Hepatocyte (in vitro differentiated cells): ENCODE data around the gene NFILZ. TPM values are rescaled to one million over a fixed set of nuclear protein-coding genes. Genes with fewer than 3 reads are reported as not detected.

Source experiments
- DNase-seq: peaks from one replicate; pipeline ENCODE4 v3.0.0-alpha.2; 2016; ENCODE audit warnings: low spot score
- H2AFZ ChIP-seq: fragments of 200-600 bp; sonication (generic); 2 replicates; pipeline ENCODE4 v1.6.0; 2016; ENCODE audit warnings: antibody characterized with exemption, mild to moderate bottlenecking
- H3K27ac ChIP-seq: fragments of 200-600 bp; sonication (generic); 2 replicates; pipeline ENCODE4 v1.5.1; 2016; ENCODE audit warnings: mild to moderate bottlenecking
- H3K27me3 ChIP-seq: fragments of 200-600 bp; sonication (generic); 2 replicates; pipeline ENCODE4 v1.6.1; 2016
- H3K36me3 ChIP-seq: fragments of 200-600 bp; sonication (generic); replicated peaks from 2 replicates; pipeline ENCODE4 v1.5.1; 2016; ENCODE audit warnings: low read depth; ENCODE audit not compliant: insufficient read depth
- H3K4me1 ChIP-seq: fragments of 200-600 bp; sonication (generic); 2 replicates; pipeline ENCODE4 v1.5.1; 2016; ENCODE audit warnings: mild to moderate bottlenecking, moderate library complexity; ENCODE audit not compliant: insufficient read depth
- H3K4me2 ChIP-seq: fragments of 200-600 bp; sonication (generic); 2 replicates; pipeline ENCODE4 v1.6.0; 2016
- H3K4me3 ChIP-seq: fragments of 200-600 bp; sonication (generic); 2 replicates; pipeline ENCODE4 v1.5.1; 2016; ENCODE audit warnings: mild to moderate bottlenecking
- H3K79me2 ChIP-seq: fragments of 200-600 bp; sonication (generic); 2 replicates; pipeline ENCODE4 v1.6.0; 2017; ENCODE audit warnings: mild to moderate bottlenecking
- H3K9me2 ChIP-seq: fragments of 200-600 bp; sonication (generic); replicated peaks from 2 replicates; pipeline ENCODE4 v1.6.0; 2017; ENCODE audit warnings: mild to moderate bottlenecking; ENCODE audit not compliant: insufficient read depth
- H3K9me3 ChIP-seq: fragments of 200-600 bp; sonication (generic); 2 replicates; pipeline ENCODE4 v1.5.1; 2016; ENCODE audit warnings: low read depth, mild to moderate bottlenecking
- H4K20me1 ChIP-seq: fragments of 200-600 bp; sonication (generic); 2 replicates; pipeline ENCODE4 v1.6.0; 2016; ENCODE audit warnings: mild to moderate bottlenecking; ENCODE audit not compliant: insufficient read depth, poor library complexity, severe bottlenecking
- CTCF ChIP-seq: fragments of 200-600 bp; sonication (generic); IDR thresholded peaks from 2 replicates; pipeline ENCODE4 v1.5.1; 2016; ENCODE audit warnings: antibody characterized with exemption, mild to moderate bottlenecking; ENCODE audit not compliant: poor library complexity
- EZH2 ChIP-seq: fragments of 200-600 bp; sonication (generic); IDR thresholded peaks from 2 replicates; pipeline ENCODE4 v1.6.1; 2016; ENCODE audit warnings: antibody characterized with exemption, mild to moderate bottlenecking, borderline replicate concordance
- EZH2phosphoT487 ChIP-seq: fragments of 200-600 bp; sonication (generic); IDR thresholded peaks from one replicate; pipeline ENCODE4 v1.6.1; 2018; ENCODE audit warnings: antibody characterized with exemption, mild to moderate bottlenecking, low read depth, moderate library complexity; ENCODE audit not compliant: unreplicated experiment, severe bottlenecking
- WGBS: methylation state at CpG from one replicate; pipeline ENCODE4 v1.1.6; 2016; ENCODE audit warnings: low lambda C conversion rate; ENCODE audit errors: missing lambda C conversion rate; 5-methylcytosine and 5-hydroxymethylcytosine counted together
- polyA plus RNA-seq: library from polyadenylated mRNA; unstranded; fragments of >200 nt; fragmentation: Nextera tagmentation; extraction: Ambion mirVana; gene quantifications from 2 replicates; pipeline ENCODE4 v1.2.1, GENCODE V29; 2016
- total RNA-seq: library from RNA; depleted of rRNA; stranded (reverse); fragments of >200 nt; gene quantifications from 2 replicates; pipeline ENCODE4 v1.2.3, GENCODE V29; 2014

The NFILZ gene
- total and polyA plus RNA-seq, 2 experiments from 2014 or later, result not detected

GRCh38 chr19:8584965-8585893 is 45.2 kb upstream of the NFILZ start:
- no peak overlapping the region for H3K27ac ChIP-seq
- H3K4me2 ChIP-seq, result no peak overlapping the region
- H3K9me3 ChIP-seq, result no peaks in the 10 kb centered on the region
- H3K36me3 ChIP-seq, result no peaks in the 10 kb centered on the region
- no peaks in the 10 kb centered on the region for H3K9me2 ChIP-seq
- no peaks in the 10 kb centered on the region for H4K20me1 ChIP-seq
- H3K27me3 ChIP-seq, result no peaks in the 10 kb centered on the region
- no peak for DNase-seq
- H3K4me1 ChIP-seq, result no peaks in the 10 kb centered on the region
- no peaks in the 10 kb centered on the region for H3K79me2 ChIP-seq
- H2AFZ ChIP-seq, result no peak overlapping the region
- no peak overlapping the region for H3K4me3 ChIP-seq
- no peak for TF ChIP-seq EZH2
- TF ChIP-seq CTCF, result no peak
- TF ChIP-seq EZH2phosphoT487, result no peak
- WGBS, result 96% methylated on average over 63 of the region's 71 CpGs

GRCh38 chr19:8585894-8586750 is 44.3 kb upstream of the NFILZ start:
- peak; percentile 58 for DNase-seq
- Histone ChIP-seq H3K36me3 (no peaks in the 10 kb centered on the region), H3K4me2 (no peak overlapping the region), H3K79me2 (no peaks in the 10 kb centered on the region), H3K4me3 (no peak overlapping the region), H2AFZ (no peak overlapping the region), H4K20me1 (no peaks in the 10 kb centered on the region), H3K9me2 (no peaks in the 10 kb centered on the region), H3K27me3 (no peaks in the 10 kb centered on the region), H3K27ac (no peak overlapping the region), H3K9me3 (no peaks in the 10 kb centered on the region), H3K4me1 (no peaks in the 10 kb centered on the region)
- WGBS, result 79% methylated on average over 34 of the region's 34 CpGs
- TF ChIP-seq EZH2phosphoT487 (no peak), EZH2 (no peak), CTCF (peak; percentile 47)

GRCh38 chr19:8589177-8589714 is 41.2 kb upstream of the NFILZ start:
- no peaks in the 10 kb centered on the region for H3K79me2 ChIP-seq
- no peaks in the 10 kb centered on the region for H3K9me2 ChIP-seq
- no peaks in the 10 kb centered on the region for H3K9me3 ChIP-seq
- peaks cover 3% of the 10 kb centered on the region for H3K4me1 ChIP-seq
- H3K27ac ChIP-seq, result no peak overlapping the region
- no peak overlapping the region for H3K4me3 ChIP-seq
- TF ChIP-seq CTCF, result no peak
- no peak for TF ChIP-seq EZH2phosphoT487
- TF ChIP-seq EZH2, result no peak
- no peaks in the 10 kb centered on the region for H4K20me1 ChIP-seq
- H2AFZ ChIP-seq, result no peak overlapping the region
- WGBS, result 92% methylated on average over 30 of the region's 32 CpGs
- H3K4me2 ChIP-seq, result no peak overlapping the region
- no peaks in the 10 kb centered on the region for H3K36me3 ChIP-seq
- no peak for DNase-seq
- no peaks in the 10 kb centered on the region for H3K27me3 ChIP-seq
